HG02840 (cell line): ENCODE data around the gene PFAS.
"Not testable (repeated sequence)": the region's sequence is repeated elsewhere in the genome, so short reads cannot be mapped to it uniquely, and the experiment has no call there.

ENCODE experiments used
- ATAC-seq: cut with Tn5 transposase; IDR thresholded peaks from one replicate; pipeline ENCODE4 v1.9.1; 2021; ENCODE audit warnings: mild to moderate bottlenecking, moderate library complexity, moderate number of reproducible peaks; ENCODE audit not compliant: unreplicated experiment, low FRiP score

The PFAS gene

DNA sequence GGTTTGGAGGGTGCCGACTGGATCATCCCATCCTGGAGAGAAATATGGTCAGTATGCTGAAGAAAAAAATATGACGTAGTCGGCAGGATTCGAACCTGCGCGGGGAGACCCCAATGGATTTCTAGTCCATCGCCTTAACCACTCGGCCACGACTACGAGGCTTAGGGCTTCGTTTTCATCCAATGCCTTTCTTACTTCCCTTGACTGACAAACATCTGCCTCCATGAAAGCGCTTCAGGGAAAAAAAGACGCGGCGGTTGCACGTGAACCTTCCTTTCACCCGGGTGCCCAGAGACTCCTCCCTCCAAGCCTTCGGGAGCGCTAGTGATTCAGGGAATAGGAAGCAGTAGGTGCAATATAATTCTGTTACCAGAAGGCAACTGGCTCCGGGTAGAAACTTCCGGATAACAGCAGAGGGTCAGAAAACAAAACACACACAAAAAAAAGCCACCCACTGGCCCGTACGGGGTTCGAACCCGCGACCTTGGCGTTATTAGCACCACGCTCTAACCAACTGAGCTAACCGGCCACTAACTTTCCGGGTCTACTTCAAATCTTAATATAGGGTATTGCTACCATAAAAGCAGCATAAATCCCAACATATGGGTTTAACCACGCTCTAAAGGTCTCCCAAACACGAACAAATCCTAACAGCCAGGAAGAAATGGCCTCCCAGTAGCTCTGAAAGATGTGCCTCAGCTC is 22.4 kb upstream of the PFAS start:
- ATAC-seq = no peak

DNA sequence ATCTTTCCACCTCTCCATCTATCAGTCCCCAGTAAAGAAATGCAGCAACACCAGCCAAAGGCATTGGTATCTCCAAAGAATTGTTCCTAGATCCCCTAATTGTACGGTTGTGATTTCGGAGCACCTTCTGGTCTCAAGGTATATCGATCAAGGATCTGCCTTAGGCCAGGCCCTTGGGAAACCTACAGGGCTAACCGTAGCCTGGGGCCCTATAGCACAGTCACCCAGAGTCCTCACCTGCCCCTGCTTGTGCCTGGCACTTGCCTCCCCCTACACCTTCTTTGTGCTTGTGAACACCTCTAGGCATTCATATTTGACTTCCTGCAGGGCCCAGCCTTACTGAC is 21.9 kb upstream of the PFAS start:
- ATAC-seq = no peak

DNA sequence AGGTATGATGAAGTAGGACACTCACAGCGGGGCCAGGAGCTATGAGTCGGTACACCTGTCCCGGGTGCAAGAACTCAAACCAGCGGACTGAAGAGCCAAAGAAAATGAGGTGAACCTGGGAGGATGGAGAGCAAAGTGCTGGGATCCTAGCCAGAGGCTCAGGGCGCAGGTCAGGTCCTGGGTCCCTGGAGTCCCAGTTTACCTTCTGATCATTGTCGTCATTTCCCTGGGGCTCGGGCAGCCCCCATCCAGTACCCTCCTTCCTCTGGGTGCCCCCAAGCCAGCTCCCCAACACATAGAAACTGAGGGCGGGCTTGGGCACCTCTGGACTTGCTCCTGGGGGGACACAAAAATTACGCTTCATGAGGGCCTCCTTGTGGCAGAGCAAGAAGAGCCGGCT is 17.4 kb upstream of the PFAS start:
- ATAC-seq = no peak

DNA sequence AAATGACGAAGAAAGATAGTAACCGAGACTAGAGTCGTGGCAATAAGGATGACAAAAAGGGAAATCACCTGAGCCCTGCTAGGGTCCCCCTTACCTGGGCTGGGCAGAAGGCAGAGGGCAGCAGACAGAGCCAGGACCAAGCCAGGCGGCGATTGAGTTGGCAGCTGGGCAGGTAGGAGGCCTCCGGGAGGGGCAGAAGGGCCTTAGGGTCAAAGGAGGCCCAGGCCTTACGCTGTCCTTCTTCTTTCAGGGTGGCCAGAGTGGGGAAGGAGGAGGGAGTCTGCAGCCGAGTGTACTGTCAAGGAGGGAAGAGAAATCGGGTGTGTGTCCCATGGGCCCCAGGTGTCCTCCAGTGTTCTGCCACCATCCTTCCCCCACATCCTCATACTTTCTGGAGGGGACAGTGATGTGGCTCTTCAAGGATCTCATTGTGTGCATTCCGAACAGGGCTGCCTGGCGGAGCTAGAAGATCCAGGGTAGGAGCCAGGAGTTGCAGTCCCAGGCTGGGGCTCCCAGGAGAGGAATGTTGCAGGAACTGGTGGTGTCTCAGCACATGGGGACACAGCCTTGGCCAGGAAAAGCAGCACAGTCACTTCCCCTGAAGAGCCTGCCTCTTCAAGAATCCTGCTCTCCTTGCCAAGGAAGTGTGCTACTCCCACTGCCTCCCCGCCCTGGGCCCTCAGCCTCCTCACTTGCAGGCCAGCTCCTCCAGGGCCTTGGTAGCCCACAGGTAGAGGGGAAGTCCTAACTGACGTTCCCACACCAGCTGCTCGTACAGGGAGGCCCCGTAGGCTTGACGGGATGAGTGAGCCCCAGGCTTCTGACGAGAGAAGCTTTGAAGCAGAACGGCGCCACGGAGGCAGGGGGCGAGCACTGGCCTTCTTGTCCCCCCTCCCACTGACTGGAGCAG is 14.5 kb upstream of the PFAS start:
- no peak for ATAC-seq

DNA sequence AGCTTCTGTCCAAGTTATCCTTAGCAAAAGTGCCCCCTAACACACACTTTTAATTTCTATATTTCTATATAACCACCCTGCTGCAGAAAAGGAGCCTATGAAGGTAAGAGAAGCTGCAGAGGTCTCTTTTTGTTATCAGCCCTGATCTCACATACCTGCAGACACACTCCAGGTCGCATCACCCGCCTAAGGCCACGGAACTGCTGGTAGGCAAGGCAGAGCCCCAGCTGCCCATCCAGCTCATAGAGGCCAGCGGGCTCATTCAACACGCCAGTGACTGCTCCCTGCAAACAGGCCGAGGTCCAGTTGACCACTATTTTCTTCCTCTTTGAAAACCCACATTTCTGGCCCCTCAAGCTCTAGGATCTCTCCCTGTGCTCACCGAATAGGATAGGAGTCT is 13.4 kb upstream of the PFAS start:
- ATAC-seq = no peak

DNA sequence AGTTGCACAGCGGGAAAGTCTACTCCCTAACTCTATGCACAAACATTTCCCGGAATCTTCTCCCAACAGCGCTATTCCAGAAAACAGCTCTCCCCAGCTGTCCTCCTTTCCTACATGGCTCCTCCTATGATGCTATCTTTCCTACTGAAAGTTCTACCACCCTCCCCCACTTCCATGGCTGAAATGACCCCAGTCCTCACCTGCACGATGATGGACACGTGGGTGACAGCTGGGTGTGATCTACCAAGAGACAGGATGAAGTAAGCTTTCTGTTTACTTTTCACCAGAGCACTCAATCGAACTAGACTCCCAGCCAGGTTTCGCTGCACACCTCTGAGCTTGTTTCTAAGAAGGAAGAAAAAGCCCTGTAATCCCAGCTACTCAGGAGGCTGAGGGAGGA is 11.9 kb upstream of the PFAS start:
- no peak for ATAC-seq

DNA sequence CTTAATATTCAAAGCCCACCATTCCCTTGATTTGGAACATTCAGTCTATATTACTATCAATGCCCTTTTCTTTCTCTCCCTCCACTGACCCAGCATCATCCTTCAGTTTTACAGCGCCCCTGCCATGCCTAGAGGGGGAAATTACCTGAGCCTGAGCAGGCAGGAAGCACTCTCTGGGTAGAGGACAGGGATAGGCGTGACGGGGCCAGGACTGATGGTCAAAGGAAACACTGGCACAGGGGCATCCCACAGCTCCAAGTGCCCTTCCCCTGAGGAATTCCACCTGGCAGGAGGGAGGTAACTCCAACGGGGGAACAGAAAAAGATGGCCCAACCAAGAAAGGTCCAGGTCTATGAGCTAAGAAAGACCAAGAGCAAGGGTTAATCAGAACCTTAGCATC is 11.2 kb upstream of the PFAS start:
- no peak for ATAC-seq

DNA sequence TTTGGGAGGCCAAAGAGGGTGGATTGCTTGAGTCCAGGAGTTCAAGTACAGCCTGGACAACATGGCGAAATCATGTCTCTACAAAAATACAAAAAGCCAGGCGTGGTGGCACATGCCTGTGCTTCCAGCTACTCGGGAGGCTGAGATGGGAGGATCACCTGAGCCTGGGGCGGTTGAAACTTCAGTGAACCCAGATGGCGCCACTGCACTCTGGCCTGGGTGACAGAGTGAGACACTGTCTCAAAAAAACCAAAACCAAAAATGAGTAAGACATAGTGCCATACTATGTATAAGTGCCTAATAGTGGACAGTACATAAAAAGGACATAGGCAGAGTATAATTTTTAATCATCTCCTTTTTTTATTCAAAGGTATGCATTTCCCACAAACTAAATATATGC is 5.3 kb upstream of the PFAS start:
- no peak for ATAC-seq

DNA sequence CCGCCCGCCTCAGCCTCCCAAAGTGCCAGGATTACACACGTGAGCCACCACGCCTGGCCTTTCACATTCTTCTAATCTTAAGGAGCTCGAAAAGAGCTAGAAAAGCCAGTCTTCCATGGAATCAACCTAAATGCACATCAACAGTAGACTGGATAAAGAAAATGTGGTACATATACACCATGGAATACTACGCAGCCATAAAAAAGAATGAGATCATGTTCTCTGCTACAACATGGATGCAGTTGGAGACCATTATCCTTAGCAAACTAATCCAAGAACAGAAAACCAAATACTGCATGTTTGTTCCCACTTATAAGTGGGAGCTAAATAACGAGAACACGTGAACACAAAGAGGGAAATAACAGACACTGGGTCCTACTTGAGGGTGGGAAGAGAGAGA is 4.3 kb upstream of the PFAS start:
- ATAC-seq = no peak

DNA sequence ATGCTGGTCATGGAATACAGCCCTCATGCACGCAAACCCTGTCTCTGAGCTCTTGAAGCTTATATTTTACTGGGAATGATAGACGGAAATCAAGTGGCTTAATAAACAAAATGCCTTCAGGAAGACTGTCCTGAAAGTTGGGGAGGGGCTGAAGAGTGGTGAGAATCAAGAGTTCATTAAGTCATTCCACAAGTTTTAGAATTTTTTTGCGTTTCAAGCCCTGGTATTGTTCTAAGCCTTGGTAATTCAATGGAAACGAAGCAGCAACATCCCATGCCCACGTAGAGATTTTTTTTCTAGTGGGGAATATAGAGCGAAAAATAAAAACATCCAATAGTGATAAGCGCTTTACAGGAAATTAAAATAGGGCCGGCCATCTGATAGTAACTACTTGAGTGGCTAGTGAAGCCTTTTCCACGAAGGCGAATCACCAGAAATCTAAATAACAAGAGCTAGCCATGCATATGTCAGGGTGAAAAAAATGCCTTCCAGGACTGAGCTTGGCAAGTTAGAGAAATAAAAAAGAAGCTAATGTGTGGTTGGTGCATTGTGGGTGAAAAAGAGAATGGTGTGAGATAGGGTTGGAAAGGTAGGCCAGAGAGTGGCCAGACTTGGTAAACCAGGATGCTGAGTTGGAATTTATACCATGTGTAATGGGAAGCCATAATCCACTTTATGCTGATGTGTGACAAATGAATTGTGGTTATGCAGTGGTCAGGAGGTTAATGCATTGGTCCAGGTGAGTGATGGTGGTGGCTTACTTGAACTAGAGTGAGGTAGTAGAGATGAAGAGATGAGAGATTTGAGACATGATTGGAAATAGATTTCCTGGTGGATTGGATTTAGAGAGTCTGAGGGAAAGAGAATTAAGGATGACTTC is 772 bp downstream of the PFAS start:
- no peak for ATAC-seq

DNA sequence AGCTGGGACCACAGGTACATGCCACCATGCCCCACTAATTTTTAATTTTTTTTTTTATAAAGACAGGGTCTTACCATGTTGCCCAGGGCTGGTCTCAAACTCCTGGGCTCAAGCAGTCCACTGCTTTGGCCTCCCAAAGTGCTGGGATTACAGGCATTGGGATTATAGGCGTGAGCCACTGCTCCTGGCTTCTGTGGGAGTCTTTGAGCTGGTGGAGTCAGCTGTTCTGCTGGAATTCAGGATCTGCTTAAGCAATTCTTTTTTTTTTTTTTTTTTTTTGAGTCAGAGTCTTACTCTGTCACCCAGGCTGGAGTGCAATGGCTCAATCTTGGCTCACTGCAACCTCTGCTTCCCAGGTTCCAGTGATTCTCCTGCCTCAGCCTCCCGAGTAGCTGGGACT is 2.3 kb downstream of the PFAS start:
- ATAC-seq = not testable (repeated sequence)

DNA sequence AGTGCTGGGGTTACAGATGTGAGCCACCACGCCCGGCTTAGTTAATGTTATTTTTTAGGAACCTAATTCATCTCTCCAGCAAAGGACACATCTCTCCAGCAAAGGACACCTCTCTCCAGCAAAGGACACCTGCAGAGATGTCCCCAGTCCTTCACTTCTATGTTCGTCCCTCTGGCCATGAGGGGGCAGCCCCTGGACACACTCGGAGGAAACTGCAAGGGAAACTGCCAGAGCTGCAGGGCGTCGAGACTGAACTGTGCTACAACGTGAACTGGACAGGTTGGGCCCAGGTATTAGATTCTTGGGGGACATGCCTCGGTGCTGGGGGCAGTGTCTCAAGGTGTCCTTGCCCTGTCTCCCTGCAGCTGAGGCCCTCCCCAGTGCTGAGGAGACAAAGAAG is 4.7 kb downstream of the PFAS start:
- no peak for ATAC-seq

DNA sequence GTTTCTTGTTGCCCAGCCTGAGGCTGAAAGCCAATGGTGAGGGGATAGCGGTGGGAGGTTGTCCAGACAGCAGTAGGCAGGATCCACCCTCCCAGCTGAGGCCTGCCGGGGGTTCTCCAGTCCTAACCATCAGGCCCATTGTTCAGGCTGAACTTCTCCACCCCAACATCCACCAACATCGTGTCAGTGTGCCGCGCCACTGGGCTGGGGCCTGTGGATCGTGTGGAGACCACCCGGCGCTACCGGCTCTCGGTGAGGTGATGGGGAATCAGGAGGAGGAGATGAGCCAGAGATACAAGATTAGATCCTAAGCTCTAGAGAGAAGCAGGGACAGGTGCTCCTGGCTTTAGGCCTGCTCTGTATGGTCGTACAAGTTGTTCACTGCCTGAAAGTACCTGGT is 5.8 kb downstream of the PFAS start:
- no peak for ATAC-seq

DNA sequence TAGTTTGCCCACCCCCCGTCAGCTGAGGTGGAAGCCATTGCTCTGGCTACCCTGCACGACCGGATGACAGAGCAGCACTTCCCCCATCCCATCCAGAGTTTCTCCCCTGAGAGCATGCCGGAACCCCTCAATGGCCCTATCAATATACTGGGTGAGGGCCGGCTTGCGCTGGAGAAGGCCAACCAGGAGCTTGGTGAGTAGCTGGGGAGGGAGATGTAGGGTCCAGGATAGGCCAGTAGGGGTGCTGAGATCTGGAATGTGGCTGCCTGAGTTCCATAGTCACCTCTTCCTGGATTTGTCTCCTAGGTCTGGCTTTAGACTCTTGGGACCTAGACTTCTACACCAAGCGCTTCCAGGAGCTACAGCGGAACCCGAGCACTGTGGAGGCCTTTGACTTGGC is 6.4 kb downstream of the PFAS start:
- ATAC-seq = no peak

DNA sequence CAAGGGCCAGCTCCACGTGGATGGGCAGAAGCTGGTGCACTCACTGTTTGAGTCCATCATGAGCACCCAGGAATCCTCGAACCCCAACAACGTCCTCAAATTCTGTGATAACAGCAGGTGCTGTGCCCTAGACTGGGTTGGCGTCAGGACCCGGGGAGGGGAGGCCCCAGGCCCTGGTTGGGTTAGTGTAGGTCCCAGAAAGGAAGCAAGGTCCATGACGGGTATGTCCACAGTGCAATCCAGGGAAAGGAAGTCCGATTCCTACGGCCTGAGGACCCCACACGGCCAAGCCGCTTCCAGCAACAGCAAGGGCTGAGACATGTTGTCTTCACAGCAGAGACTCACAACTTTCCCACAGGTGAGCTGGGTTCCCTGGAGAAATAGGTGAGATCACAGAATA is 7.2 kb downstream of the PFAS start:
- ATAC-seq = no peak

DNA sequence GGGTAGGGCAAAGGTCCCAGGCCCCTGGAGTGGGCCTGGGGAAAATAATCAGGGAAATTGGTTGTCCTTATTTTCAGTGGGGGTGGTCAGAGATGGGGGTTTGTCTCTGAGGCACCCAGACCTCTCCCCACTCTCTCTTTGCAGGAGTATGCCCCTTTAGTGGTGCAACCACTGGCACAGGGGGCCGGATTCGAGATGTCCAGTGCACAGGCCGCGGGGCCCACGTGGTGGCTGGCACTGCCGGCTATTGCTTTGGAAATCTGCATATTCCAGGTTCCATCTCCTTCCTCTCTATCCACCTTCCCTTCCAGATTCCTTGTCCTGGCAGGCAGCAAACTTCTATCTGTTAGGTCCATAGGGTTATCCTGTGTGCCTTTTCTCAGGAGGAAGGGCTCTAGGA is 7.6 kb downstream of the PFAS start:
- ATAC-seq = no peak

DNA sequence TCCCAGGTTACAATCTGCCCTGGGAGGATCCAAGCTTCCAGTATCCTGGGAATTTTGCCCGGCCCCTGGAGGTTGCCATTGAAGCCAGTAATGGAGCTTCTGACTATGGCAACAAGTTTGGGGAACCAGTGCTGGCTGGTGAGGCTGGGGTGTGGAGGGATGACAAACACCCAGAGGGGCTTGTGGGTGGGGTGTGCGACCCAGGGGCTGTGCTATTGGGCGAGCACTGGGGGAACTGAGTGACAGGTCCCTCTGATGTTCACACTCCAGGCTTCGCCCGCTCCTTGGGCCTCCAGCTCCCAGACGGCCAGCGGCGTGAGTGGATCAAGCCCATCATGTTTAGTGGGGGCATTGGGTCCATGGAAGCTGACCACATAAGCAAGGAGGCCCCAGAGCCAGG is 8.7 kb downstream of the PFAS start:
- ATAC-seq = no peak

DNA sequence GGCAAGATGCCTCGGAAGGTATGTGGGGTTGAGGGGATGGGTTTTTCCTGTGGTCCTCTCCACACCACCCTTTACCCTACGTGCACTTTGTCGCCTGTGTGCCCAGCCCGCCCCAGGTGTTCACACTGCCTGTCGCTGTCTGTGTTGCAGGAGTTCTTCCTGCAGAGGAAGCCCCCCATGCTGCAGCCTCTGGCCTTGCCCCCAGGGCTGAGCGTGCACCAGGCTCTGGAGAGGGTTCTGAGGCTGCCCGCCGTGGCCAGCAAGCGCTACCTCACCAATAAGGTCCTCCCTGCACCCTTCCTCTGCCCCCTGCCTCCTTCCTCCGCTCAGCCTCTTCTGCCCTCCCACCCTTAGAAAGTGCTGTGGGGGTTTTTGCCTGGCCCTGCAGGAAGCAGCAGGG is 15.2 kb downstream of the PFAS start:
- no peak for ATAC-seq

DNA sequence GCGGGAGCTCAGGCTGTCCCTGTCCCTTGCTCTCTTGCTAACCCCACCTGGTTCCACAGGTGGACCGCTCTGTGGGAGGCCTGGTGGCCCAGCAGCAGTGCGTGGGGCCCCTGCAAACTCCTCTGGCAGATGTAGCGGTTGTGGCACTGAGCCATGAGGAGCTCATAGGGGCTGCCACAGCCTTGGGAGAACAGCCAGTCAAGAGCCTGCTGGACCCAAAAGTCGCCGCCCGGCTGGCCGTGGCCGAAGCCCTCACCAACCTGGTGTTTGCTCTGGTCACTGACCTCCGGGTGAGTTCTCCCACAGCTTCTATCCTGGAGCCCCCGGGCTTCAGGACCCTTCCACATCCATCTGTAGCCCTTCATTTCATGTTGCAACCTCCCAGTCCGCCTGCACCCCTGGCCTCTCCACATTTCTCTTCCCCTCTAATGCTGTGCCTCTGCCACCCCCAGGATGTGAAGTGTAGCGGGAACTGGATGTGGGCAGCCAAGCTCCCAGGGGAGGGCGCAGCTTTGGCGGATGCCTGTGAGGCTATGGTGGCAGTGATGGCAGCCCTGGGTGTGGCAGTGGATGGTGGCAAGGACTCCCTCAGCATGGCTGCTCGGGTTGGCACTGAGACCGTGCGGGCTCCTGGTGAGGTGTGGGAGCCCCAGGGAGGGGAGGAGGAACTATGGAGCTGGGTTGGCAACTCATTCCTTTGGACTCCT is 15.9 kb downstream of the PFAS start:
- ATAC-seq = no peak

DNA sequence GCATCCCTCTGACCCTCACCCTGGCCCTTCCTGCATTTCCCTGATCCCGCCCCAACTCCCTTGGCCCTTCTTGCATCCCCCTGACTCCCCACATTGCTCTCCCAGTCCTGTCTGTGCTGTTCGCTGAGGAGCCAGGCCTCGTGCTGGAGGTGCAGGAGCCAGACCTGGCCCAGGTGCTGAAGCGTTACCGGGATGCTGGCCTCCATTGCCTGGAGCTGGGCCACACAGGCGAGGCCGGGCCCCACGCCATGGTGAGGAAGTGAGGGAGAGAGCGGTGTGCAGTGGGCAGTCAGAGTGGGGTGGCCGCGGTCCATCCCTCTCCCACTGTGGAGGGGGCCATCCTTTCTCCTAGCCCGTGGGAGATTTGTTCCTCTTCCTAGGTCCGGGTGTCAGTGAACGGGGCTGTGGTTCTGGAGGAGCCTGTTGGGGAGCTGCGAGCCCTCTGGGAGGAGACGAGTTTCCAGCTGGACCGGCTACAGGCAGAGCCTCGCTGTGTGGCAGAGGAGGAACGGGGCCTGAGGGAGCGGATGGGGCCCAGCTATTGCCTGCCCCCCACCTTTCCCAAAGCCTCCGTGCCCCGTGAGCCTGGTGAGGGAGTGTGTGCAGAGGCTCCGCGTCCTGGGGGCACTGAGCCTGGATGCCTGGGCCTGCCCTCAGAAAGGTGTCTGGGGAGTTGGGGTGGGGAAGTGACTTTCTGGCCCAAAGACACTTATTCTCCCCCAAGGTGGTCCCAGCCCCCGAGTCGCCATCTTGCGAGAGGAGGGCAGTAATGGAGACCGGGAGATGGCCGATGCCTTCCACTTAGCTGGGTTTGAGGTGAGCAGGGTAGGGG is 17.8 kb downstream of the PFAS start:
- no peak for ATAC-seq
